ENCODE measurements around the gene ACAP1.

ACAP1 gene

DNA sequence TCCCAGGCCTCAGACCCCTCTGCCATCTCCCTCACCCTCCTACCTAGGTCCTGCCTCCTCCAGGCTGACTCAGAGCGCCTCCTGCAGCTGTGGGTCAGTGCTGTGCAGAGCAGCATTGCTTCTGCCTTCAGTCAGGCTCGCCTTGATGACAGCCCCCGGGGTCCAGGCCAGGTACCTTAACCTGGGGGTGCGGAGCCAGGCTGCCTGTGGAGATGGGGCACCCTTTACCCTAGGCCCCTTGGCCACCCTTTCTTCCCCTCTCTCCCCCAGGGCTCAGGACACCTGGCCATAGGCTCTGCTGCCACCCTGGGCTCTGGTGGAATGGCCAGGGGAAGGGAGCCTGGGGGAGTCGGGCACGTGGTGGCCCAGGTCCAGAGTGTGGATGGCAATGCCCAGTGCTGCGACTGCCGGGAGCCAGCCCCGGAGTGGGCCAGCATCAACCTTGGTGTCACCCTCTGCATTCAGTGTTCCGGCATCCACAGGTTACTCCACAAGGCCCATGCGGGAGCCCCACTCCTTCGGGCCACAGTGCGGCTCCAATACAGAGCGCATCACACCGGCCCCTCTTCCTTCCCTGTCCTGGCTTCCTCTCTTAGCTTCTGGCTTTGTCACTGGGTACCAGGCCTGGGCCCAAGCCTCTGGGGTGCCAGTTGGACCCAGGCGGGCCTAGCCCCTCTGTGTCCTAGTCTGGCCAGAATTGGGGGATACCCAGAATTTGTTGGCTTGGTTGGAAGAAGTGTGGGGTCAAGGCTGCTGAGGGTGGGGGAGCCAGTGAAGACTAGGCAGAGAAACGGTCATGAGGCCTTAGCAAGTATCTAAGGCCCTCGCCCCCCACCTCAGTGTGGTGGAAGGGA lies 10.7 kb downstream of the ACAP1 start:
- DNase-seq (no peak), ATAC-seq (replicated peaks) (no peak)
- no peaks in the 10 kb centered on the region for H3K27me3 Mint-ChIP-seq
- H3K4me1 Mint-ChIP-seq (ENCODE audit: low read depth in 2 of 2): peaks cover 20 to 30% of the 10 kb centered on the region in 2 donors
- peaks cover 75% of the 10 kb centered on the region for H3K36me3 Mint-ChIP-seq (ENCODE audit: insufficient read depth)
- no peak overlapping the region for H3K4me3 Mint-ChIP-seq
- peak overlapping the region in 1 of 2 donors; percentile 23 for H3K27ac Mint-ChIP-seq
- no peaks in the 10 kb centered on the region for H3K9me3 Mint-ChIP-seq

DNA sequence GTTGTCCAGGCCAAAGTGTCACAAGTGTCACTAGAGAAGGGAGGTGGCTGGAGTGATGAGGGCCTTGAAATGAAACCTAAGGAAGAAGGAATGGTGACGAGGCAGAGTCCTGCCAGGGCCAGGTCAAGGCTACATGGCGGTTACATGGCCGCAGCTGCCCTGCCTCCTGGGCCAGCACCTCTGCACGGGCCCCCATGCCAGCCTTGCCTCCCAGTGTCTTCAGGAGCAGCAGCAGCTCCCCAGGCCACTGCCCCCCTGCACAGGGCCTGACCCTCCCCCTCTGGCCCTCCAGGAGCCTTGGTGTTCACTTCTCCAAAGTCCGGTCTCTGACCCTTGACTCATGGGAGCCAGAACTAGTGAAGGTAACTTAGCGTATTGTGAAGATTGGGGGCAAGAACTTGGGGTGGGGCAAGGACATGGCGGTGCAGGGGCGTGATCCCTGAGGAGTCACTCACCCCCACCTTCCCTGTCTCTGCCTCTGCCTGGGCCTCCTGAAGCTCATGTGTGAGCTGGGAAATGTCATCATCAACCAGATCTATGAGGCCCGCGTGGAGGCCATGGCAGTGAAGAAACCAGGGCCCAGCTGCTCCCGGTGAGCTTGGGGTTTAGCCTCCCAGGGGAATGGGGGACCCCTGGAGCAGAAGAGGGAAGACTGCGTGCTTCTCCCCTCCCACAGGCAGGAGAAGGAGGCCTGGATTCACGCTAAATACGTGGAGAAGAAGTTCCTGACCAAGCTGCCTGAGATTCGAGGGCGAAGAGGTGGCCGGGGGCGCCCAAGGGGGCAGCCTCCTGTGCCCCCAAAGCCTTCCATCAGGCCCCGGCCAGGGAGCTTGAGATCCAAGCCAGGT lies 11.5 kb downstream of the ACAP1 start:
- Mint-ChIP-seq H3K4me3 (no peak overlapping the region), H3K27ac (peak overlapping the region; percentile 84 to 90), H3K27me3 (no peaks in the 10 kb centered on the region), H3K4me1 (ENCODE audit: low read depth in 2 of 2) (peaks cover 27 to 36% of the 10 kb centered on the region in 2 donors), H3K9me3 (no peaks in the 10 kb centered on the region), H3K36me3 (ENCODE audit: insufficient read depth) (peaks cover 69% of the 10 kb centered on the region)
- no peak for DNase-seq
- no peak for ATAC-seq (replicated peaks)

DNA sequence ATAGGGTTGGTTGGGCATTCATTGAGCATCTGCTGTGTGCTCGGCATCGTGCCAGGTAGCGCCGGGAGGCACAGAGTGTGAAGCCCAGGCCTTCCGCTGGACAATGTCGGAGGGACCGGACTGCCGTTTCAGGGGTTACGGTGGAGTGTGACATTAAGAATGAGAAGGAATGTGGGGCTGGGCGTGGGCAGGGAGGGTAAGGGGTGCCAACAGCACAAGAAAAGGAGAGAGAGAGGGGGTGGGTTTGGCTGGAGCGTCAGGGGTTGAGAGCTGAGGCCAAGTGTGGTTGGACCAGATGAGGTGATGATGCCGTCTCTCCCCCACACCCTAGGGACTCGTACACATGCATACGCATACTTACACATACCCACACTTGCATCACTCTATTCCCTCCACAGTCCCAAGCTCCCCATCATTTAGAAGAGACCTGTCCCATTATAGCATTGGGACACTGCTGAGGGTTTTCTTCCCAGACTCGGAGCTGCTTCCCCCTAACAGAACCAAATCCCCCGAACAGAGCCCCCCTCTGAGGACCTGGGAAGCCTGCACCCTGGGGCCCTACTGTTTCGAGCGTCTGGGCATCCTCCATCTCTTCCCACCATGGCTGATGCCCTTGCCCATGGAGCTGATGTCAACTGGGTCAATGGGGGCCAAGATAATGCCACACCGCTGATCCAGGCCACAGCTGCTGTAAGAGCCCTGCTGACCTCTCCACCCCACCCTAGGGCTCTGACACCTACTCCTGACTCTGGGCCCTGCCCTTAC lies 12.3 kb downstream of the ACAP1 start:
- H3K4me1 Mint-ChIP-seq (ENCODE audit: low read depth in 2 of 2): peaks cover 33 to 36% of the 10 kb centered on the region in 2 donors
- DNase-seq: no peak
- no peaks in the 10 kb centered on the region for H3K27me3 Mint-ChIP-seq
- H3K4me3 Mint-ChIP-seq: no peak overlapping the region
- H3K27ac Mint-ChIP-seq: peak overlapping the region; percentile 84 to 90
- H3K36me3 Mint-ChIP-seq (ENCODE audit: insufficient read depth): peaks cover 61% of the 10 kb centered on the region
- H3K9me3 Mint-ChIP-seq: no peaks in the 10 kb centered on the region
- ATAC-seq (replicated peaks): no peak

DNA sequence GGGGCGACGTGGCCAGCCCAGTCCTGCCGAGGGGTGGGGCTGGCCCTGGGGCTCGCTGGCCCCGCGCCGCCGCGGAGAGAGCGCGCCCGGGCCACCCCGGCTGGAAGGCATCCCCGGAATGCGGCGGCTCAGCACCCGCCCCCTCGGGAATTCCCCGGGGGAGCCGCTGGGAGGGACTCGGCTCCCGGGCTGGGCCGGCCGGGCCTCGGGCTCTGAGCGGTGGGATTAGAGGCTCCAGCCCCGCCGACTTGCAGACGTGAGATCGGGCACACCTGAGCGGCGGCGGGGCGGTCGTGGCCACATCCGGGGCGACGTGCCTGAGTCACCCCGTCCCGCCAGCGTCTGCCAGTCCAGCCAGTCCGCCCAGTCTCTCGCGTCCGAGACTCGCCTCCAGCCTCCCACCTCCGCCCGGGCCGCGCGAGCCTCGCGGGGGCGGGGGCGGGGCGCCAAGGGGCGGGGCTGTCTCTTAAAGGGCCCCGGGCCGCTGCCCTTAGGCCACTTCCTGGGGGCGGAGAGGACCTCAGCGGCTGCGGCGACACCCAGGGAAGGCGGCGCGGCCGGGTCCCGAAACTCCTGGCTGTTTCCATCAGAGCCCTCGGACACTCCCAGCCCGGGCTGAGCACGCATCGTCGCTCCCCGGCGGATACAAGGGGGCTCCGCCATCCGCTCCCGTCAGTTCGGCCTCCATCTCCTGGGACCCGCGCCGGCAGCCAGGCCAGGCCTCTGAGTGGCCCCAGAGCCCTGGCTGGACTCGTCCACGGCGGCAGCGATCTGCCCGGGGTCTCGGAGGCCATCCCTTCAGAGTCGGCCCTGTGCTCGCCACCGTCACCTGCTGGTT lies 15.6 kb downstream of the ACAP1 start, which contains the start of gene KCTD11:
KCTD11 (plus strand) TSS at position 498 of the 838 bp plus-strand sequence.
- ATAC-seq (replicated peaks) (peak; percentile 66), DNase-seq (peak; percentile 72 to 75 (median 73))
- peak within 1 kb of the TSS; percentile 90 to 91 for H3K27ac Mint-ChIP-seq
- peaks cover 36% of the 10 kb centered on the region for H3K36me3 Mint-ChIP-seq (ENCODE audit: insufficient read depth)
- H3K4me3 Mint-ChIP-seq: peak within 1 kb of the TSS; percentile 84 to 92
- H3K9me3 Mint-ChIP-seq: no peaks in the 10 kb centered on the region
- peaks cover 46 to 48% of the 10 kb centered on the region in 2 donors for H3K4me1 Mint-ChIP-seq (ENCODE audit: low read depth in 2 of 2)
- H3K27me3 Mint-ChIP-seq: no peaks in the 10 kb centered on the region

DNA sequence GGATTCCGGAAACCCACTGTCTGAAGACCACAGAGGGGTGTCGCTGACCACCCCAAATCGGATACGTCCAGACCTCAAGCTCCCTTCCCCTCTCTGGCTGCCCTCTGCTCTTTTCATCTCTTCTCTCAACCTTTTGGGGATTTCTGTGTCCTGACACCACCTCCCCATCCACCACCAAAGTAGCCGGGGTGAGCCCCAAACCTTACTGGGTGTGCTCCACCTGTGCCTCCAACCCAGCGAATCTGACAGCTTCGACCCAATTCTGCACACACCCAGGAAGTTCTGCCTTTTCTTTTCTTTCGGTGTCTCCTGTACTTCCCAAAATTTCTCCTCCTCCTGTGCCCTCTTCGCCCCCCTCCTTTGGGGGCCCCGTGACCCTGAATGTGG lies 16.2 kb downstream of the ACAP1 start:
- H3K4me3 Mint-ChIP-seq: peak overlapping the region; percentile 84 to 92
- peak overlapping the region; percentile 88 to 91 for H3K27ac Mint-ChIP-seq

DNA sequence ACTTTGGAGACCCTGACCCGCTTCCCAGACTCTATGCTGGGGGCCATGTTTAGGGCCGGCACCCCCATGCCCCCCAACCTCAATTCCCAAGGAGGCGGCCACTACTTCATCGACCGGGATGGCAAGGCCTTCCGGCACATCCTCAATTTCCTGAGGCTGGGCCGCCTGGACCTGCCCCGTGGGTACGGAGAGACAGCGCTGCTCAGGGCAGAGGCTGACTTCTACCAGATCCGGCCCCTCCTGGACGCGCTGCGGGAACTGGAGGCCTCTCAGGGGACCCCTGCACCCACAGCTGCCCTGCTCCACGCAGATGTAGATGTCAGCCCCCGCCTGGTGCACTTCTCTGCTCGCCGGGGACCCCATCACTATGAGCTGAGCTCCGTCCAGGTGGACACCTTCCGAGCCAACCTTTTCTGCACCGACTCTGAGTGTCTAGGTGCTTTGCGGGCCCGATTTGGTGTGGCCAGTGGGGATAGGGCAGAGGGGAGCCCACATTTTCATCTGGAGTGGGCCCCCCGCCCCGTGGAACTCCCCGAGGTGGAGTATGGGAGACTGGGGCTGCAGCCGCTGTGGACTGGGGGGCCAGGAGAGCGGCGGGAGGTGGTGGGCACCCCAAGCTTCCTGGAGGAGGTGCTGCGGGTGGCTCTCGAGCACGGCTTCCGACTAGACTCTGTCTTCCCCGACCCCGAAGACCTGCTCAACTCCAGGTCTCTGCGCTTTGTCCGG lies 16.7 kb downstream of the ACAP1 start:
- DNase-seq (no peak), ATAC-seq (replicated peaks) (no peak)
- peak overlapping the region; percentile 88 to 91 for H3K27ac Mint-ChIP-seq
- H3K4me3 Mint-ChIP-seq: peak overlapping the region; percentile 84 to 92
- peaks cover 29% of the 10 kb centered on the region for H3K36me3 Mint-ChIP-seq (ENCODE audit: insufficient read depth)
- H3K4me1 Mint-ChIP-seq (ENCODE audit: low read depth in 2 of 2): peaks cover 45 to 46% of the 10 kb centered on the region in 2 donors
- H3K27me3 Mint-ChIP-seq: no peaks in the 10 kb centered on the region
- H3K9me3 Mint-ChIP-seq: no peaks in the 10 kb centered on the region

More for the DNA sequence above, 16.2 kb downstream of the ACAP1 start:
- DNase-seq (no peak), ATAC-seq (replicated peaks) (no peak)
- no peaks in the 10 kb centered on the region for H3K27me3 Mint-ChIP-seq
- peaks cover 31% of the 10 kb centered on the region for H3K36me3 Mint-ChIP-seq (ENCODE audit: insufficient read depth)
- no peaks in the 10 kb centered on the region for H3K9me3 Mint-ChIP-seq
- H3K4me1 Mint-ChIP-seq (ENCODE audit: low read depth in 2 of 2): peaks cover 46% of the 10 kb centered on the region in 2 donors

DNA sequence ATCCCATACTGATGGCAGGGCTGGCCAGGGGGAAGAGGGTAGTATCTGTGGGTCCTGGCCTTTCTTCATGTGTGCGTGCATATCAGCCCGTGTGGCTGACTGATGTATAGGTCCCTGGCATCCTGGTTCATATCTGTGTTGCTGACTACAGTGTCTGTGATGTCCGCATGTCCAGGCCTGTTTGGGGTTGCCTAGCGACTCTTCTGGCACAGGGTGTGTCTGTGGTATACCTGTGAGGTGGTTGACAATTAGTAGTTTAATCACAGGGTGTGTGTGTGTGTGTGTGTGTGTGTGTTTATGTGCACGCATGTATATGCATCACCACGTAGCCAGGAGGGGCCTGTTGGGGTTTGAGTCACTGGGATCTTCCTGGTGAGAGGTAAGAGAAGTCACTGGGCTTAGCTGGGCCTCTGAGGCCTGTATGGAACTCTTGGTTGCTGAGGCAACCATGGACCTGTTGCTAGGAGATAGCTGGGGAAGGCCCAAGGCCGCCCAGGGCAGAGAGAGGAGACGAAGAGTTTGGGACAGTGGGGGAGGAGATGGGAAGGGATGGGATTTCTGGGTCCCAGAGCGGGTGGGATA lies 18.0 kb downstream of the ACAP1 start:
- Mint-ChIP-seq H3K27me3 (no peaks in the 10 kb centered on the region), H3K4me3 (no peak overlapping the region), H3K27ac (peak overlapping the region; percentile 63 to 91), H3K4me1 (ENCODE audit: low read depth in 2 of 2) (peaks cover 38% of the 10 kb centered on the region in 2 donors), H3K9me3 (no peaks in the 10 kb centered on the region), H3K36me3 (ENCODE audit: insufficient read depth) (peaks cover 29% of the 10 kb centered on the region)
- ATAC-seq (replicated peaks) (no peak), DNase-seq (no peak)

DNA sequence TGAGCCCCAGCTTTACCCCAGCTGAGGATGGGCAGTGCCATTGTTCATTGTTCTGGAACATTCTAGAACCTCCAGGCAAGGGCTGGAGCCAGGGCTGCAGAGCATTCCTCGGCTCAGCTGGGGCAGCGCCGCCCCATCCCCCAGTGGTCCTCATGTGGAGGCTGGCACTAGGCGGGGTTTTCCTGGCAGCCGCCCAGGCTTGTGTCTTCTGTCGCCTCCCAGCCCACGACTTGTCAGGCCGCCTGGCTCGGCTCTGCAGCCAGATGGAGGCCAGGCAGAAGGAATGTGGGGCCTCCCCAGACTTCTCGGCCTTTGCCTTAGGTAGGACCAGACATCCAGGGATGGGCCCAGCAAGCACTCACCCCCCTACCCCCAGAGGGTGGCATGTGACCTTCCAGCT lies 18.7 kb downstream of the ACAP1 start, which contains the start of gene TMEM95:
TMEM95 (plus strand) TSS at position 104 of the 400 bp plus-strand sequence; CDS start at position 153, 49 bp downstream.
- peaks cover 23% of the 10 kb centered on the region for H3K36me3 Mint-ChIP-seq (ENCODE audit: insufficient read depth)
- peak within 1 kb of the TSS in 1 of 2 donors; percentile 92 for H3K4me3 Mint-ChIP-seq
- H3K9me3 Mint-ChIP-seq: no peaks in the 10 kb centered on the region
- H3K4me1 Mint-ChIP-seq (ENCODE audit: low read depth in 2 of 2): peaks cover 32 to 34% of the 10 kb centered on the region in 2 donors
- ATAC-seq (replicated peaks): no peak
- DNase-seq: no peak
- H3K27ac Mint-ChIP-seq: peak within 1 kb of the TSS; percentile 63 to 91
- H3K27me3 Mint-ChIP-seq: no peaks in the 10 kb centered on the region

DNA sequence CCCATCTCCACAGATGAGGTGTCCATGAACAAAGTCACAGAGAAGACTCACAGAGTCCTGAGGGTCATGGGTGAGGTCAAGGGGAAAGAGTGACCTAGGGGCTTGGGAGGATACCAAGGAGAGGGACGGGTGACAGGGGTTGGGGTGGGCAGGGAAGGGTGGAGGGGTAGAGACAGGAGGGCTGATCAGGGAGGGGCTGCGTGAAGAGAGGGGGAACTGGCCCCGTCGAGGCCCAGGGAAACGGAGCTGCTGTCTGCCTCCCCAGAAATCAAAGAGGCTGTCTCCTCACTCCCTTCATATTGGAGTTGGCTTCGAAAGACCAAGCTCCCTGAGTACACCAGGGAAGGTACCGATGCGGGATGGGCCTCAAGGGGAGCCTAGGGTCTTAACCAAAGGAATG lies 19.2 kb downstream of the ACAP1 start:
- peak overlapping the region in 1 of 2 donors; percentile 57 for H3K27ac Mint-ChIP-seq
- H3K9me3 Mint-ChIP-seq: no peaks in the 10 kb centered on the region
- H3K27me3 Mint-ChIP-seq: no peaks in the 10 kb centered on the region

DNA sequence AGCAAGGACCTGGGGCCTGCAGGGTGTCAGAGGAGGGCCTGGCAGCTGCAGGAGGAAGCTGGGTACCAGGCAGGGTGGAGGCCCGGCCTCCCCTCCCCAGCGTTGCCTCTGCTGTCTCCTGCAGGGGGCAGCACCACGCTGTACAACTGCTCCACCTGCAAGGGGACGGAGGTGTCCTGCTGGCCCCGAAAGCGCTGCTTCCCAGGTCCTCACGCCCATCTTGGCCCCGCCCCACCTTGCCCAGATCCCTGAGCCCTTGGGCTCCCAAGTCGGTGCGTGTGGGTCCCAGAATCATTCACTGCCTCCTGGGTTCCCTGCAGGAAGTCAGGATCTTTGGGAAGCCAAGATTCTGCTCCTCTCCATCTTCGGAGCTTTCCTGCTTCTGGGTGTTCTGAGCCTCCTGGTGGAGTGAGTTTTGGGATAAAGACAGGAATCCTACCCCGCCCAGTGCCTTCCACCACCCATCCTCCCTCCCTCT lies 19.8 kb downstream of the ACAP1 start:
- DNase-seq: peak; percentile 79 to 82 (median 81)
- no peak overlapping the region for H3K4me3 Mint-ChIP-seq
- peaks cover 30 to 32% of the 10 kb centered on the region in 2 donors for H3K4me1 Mint-ChIP-seq (ENCODE audit: low read depth in 2 of 2)
- H3K9me3 Mint-ChIP-seq: no peaks in the 10 kb centered on the region
- H3K27me3 Mint-ChIP-seq: no peaks in the 10 kb centered on the region
- peak; percentile 49 for ATAC-seq (replicated peaks)
- H3K36me3 Mint-ChIP-seq (ENCODE audit: insufficient read depth): peaks cover 12% of the 10 kb centered on the region
- H3K27ac Mint-ChIP-seq: peak overlapping the region in 1 of 2 donors; percentile 57

More for the DNA sequence above, 19.2 kb downstream of the ACAP1 start:
- ATAC-seq (replicated peaks) (no peak), DNase-seq (no peak)
- Mint-ChIP-seq H3K4me1 (ENCODE audit: low read depth in 2 of 2) (peaks cover 31 to 32% of the 10 kb centered on the region in 2 donors), H3K4me3 (no peak overlapping the region), H3K36me3 (ENCODE audit: insufficient read depth) (peaks cover 17% of the 10 kb centered on the region)

DNA sequence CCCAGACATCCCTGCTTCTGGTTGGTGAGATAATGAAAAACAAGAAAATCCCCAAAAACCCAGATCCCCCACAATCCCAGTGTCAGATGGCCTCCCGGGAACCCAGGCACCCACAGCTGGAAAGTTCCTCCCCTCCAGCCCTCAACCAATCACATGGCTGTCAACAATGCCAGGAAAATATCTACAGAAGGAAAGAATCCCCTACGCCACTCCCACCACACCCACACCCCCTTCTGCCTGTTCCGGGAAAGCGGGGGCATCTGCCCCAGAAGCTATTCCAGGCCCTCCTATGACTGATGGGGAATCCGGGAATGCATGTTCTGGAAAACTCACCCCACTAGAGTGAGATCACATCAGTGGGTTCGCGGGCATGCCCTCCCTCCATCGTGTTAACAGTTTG lies 20.4 kb downstream of the ACAP1 start:
- Mint-ChIP-seq H3K4me1 (ENCODE audit: low read depth in 2 of 2) (peaks cover 27 to 32% of the 10 kb centered on the region in 2 donors), H3K27me3 (peaks cover 5 to 6% of the 10 kb centered on the region in 2 donors), H3K4me3 (no peak overlapping the region), H3K27ac (no peak overlapping the region), H3K36me3 (ENCODE audit: insufficient read depth) (peaks cover 8% of the 10 kb centered on the region), H3K9me3 (no peaks in the 10 kb centered on the region)
- ATAC-seq (replicated peaks) (no peak), DNase-seq (no peak)
